ENCODE data around the gene MFSD11. TPM values are rescaled to one million over a fixed set of nuclear protein-coding genes. Genes with fewer than 3 reads are reported as not detected.

MFSD11 gene
- total and polyA plus RNA-seq, 2 of the 8 experiments (the other 6 are each of a cell fraction or from before 2014, with no cell fraction given), result 17.7 to 19.8 TPM

- H4K91ac ChIP-seq (replicated peaks; ENCODE audit: insufficient read length, low read length), result no peak overlapping the region
- H4K8ac ChIP-seq (ENCODE audit: extremely low read depth, insufficient read depth, low read length), result no peak overlapping the region
- ChIA-PET CTCF (ENCODE audit: partially characterized antibody) (interaction anchor here (0.7 to 5.6 kb wide), 11 partner anchors 8 to 1300 kb away, joined by 3 to 43 read pairs (median 3); partner anchors contain the start of gene MXRA7), POLR2A (ENCODE audit: partially characterized antibody) (interaction anchor here (0.5 to 1.6 kb wide), 8 partner anchors 10 to 140 kb away, joined by 3 to 7 read pairs (median 4); partner anchors contain the start of gene MXRA7)
- H2AK5ac ChIP-seq (ENCODE audit: low read depth, low read length), result 0 out of 2 replicates have a peak overlapping the region, but pooled peaks have one; percentile 16
- no peaks in the 10 kb centered on the region for H3K27me3 ChIP-seq (replicated peaks in 1 of 4; ENCODE audit: control insufficient read depth in 3 of 4, extremely low read depth in 1 of 4, insufficient read depth in 3 of 4, low read length in 3 of 4)
- peak overlapping the region; percentile 6; the same call in 1 of the 2 replicates for H2BK12ac ChIP-seq (ENCODE audit: low read depth, low read length)
- no peaks in the 10 kb centered on the region for H3K9me3 ChIP-seq (ENCODE audit: insufficient read depth in 2 of 2, low read depth in 1 of 2, low read length in 1 of 2)
- peaks cover 3% of the 10 kb centered on the region; the same call in 1 of the 2 replicates for H3K79me1 ChIP-seq (ENCODE audit: low read depth, low read length)
- FAIRE-seq, result no peak
- peaks cover 0 to 29% (median 23%) of the 10 kb centered on the region in 4 experiments; a peak in 6 of 7 replicates for H3K4me1 ChIP-seq (replicated peaks in 1 of 4; ENCODE audit: control insufficient read depth in 3 of 4, insufficient read depth in 4 of 4, low read length in 3 of 4)
- no peak overlapping the region for H3K27ac ChIP-seq (ENCODE audit: low read depth, low read length)
- H3K18ac ChIP-seq (ENCODE audit: extremely low read depth, low read length), result peak overlapping the region; percentile 78; the same call in 1 of the 2 replicates
- H2BK120ac ChIP-seq (replicated peaks; ENCODE audit: low read depth, low read length), result peak overlapping the region; percentile 33
- H3K4me3 ChIP-seq (ENCODE audit: extremely low read depth in 1 of 4, insufficient read depth in 2 of 4, low read depth in 3 of 4, low read length in 4 of 4), result no peak overlapping the region
- no peak overlapping the region for H3K56ac ChIP-seq (replicated peaks; ENCODE audit: insufficient read length, low read depth, low read length)
- H2AFZ ChIP-seq (ENCODE audit: low read length), result no peak overlapping the region
- no peaks in the 10 kb centered on the region for H3K36me3 ChIP-seq (ENCODE audit: control insufficient read depth in 2 of 4, insufficient read depth in 4 of 4, low read length in 3 of 4)
- H3K23ac ChIP-seq (ENCODE audit: insufficient read length), result no peak overlapping the region
- peak overlapping the region; percentile 29; the same call in 1 of the 2 replicates for H2BK15ac ChIP-seq (ENCODE audit: low read length)
- H3K14ac ChIP-seq (ENCODE audit: insufficient read length), result no peak overlapping the region
- WGBS, 2 experiments (ENCODE audit: extremely low coverage in 1 of 2, insufficient coverage in 1 of 2, insufficient read length in 1 of 2, insufficient replicate concordance in 2 of 2, low coverage in 1 of 2, low lambda C conversion rate in 2 of 2, missing lambda C conversion rate in 1 of 2), result 87% methylated on average over 22 of the region's 25 CpGs; no CpG with 5 or more reads in 1 of the 2 experiments
- H3K4me2 ChIP-seq (ENCODE audit: insufficient read depth in 1 of 2, low read depth in 2 of 2, low read length in 2 of 2), result peak overlapping the region; percentile 28 to 36; a peak in 2 of 4 replicates
- H2BK5ac ChIP-seq (ENCODE audit: low read depth, low read length), result no peak overlapping the region; the same call in 1 of the 2 replicates
- H4K5ac ChIP-seq (ENCODE audit: insufficient read length, low read depth, low read length), result no peak overlapping the region
- no peak for DNase-seq (ENCODE audit: low read depth in 1 of 2, low spot score in 2 of 2)
- no peaks in the 10 kb centered on the region for H3K23me2 ChIP-seq (ENCODE audit: low read depth, low read length)
- H3K79me2 ChIP-seq (ENCODE audit: control insufficient read depth in 1 of 2, insufficient read depth in 2 of 2, low read length in 2 of 2), result no peaks in the 10 kb centered on the region
- H3K9ac ChIP-seq (replicated peaks in 1 of 4; ENCODE audit: extremely low read depth in 1 of 4, low read depth in 3 of 4, low read length in 3 of 4), result no peak overlapping the region
- H2BK20ac ChIP-seq (ENCODE audit: low read length), result no peak overlapping the region
- no peak overlapping the region for H3K4ac ChIP-seq (replicated peaks; ENCODE audit: insufficient read length, low read depth, low read length)
- no peaks in the 10 kb centered on the region for H4K20me1 ChIP-seq (replicated peaks in 1 of 2; ENCODE audit: control insufficient read depth in 1 of 2, insufficient read depth in 2 of 2, low read length in 2 of 2)
- TF ChIP-seq EGR1 (IDR thresholded peaks at IDR 0.05; ENCODE audit: borderline replicate concordance, low read depth, low read length) (no peak), CEBPB (IDR thresholded peaks at IDR 0.05; ENCODE audit: low read depth, low read length) (no peak), SP1 (IDR thresholded peaks at IDR 0.05; ENCODE audit: low read depth, low read length) (no peak), CTCF (IDR thresholded peaks at IDR 0.05; ENCODE audit: control extremely low read depth in 1 of 3, insufficient read depth in 1 of 3, low read depth in 1 of 3, low read length in 3 of 3) (no peak), GABPA (IDR thresholded peaks at IDR 0.05; ENCODE audit: borderline replicate concordance, insufficient read depth, low read length) (no peak), KDM1A (IDR thresholded peaks at IDR 0.05; ENCODE audit: borderline replicate concordance, low read length) (no peak), ZNF274 (IDR thresholded peaks at IDR 0.05; ENCODE audit: borderline replicate concordance, extremely low read depth, low read length) (no peak), POLR2AphosphoS5 (IDR thresholded peaks at IDR 0.05; ENCODE audit: low read depth, low read length) (no peak)
Observed at GRCh38 chr17:76696763-76697701, 40.9 kb upstream of the MFSD11 start.
